K562 (cell line): ENCODE data around the gene FBRS. TPM values are rescaled to one million over a fixed set of nuclear protein-coding genes. Genes with fewer than 3 reads are reported as not detected.
A peak's percentile ranks its signal among the peaks of the same experiment; 100 is the strongest.

Source experiments
- C11orf30 ChIP-seq: fragments of 450-650 bp; IDR thresholded peaks from 2 replicates; pipeline ENCODE4 v1.6.1; 2016; ENCODE audit warnings: low read depth, mild to moderate bottlenecking
- EP300 ChIP-seq: IDR thresholded peaks from 2 replicates; pipeline ENCODE4 v1.6.1; 2012; ENCODE audit warnings: low read length, improper control_type of control experiment
- GABPA ChIP-seq: fragments of 200-800 bp; sonication (Bioruptor generic); conservative IDR thresholded peaks from 2 replicates; pipeline ENCODE4 v1.6.1; 2016; ENCODE audit warnings: low read depth, missing genetic modification characterization, missing compliant biosample characterization
- HMGN3 ChIP-seq: IDR thresholded peaks from 2 replicates; pipeline ENCODE4 v1.6.1; 2011; ENCODE audit warnings: borderline replicate concordance, low read depth, mild to moderate bottlenecking, mixed read lengths, low read length; ENCODE audit not compliant: insufficient read length; ENCODE audit errors: extremely low read depth
- HNRNPLL ChIP-seq: fragments of 200-400 bp; formaldehyde crosslinking; IDR thresholded peaks from 2 replicates; pipeline ENCODE4 v1.6.1; 2017; ENCODE audit warnings: low read length, low read depth, mild to moderate bottlenecking; ENCODE audit not compliant: poor library complexity, severe bottlenecking
- MEF2A ChIP-seq: IDR thresholded peaks from 2 replicates; pipeline ENCODE4 v1.6.1; 2011; ENCODE audit warnings: low read depth, mild to moderate bottlenecking, low read length, moderate library complexity; ENCODE audit not compliant: control insufficient read depth
- MTA2 ChIP-seq: fragments of 450-650 bp; IDR thresholded peaks from 2 replicates; pipeline ENCODE4 v1.6.1; 2016; ENCODE audit warnings: low read depth
- NBN ChIP-seq: fragments of 450-650 bp; IDR thresholded peaks from 2 replicates; pipeline ENCODE4 v1.6.1; 2016; ENCODE audit warnings: low read depth, mild to moderate bottlenecking
- NCOA1 ChIP-seq: fragments of 450-650 bp; IDR thresholded peaks from 2 replicates; pipeline ENCODE4 v1.6.1; 2016; ENCODE audit warnings: low read depth
- NCOR1 ChIP-seq: fragments of 450-650 bp; IDR thresholded peaks from 2 replicates; pipeline ENCODE4 v1.6.1; 2016; ENCODE audit warnings: mild to moderate bottlenecking, moderate library complexity
- NR2C2 ChIP-seq, 2 experiments: fragments of 200-800 bp in 1 of 2; sonication (Bioruptor generic) in 1 of 2; sonication (generic) in 1 of 2; formaldehyde crosslinking in 1 of 2; IDR thresholded peaks; 2 replicates each; pipeline versions ENCODE4 v1.6.1 to v1.8.0; 2016 to 2022; ENCODE audit warnings: mild to moderate bottlenecking in 1 of 2, missing compliant biosample characterization in 1 of 2, missing genetic modification characterization in 1 of 2, missing genetic modification reagents in 1 of 2
- PRMT5 ChIP-seq: sonication (generic); formaldehyde crosslinking; IDR thresholded peaks from 2 replicates; pipeline ENCODE4 v1.5.0; 2020; ENCODE audit warnings: missing genetic modification reagents
- RAD51 ChIP-seq: fragments of 450-650 bp; IDR thresholded peaks from 2 replicates; pipeline ENCODE4 v1.7.1; 2016; ENCODE audit warnings: low read depth, mild to moderate bottlenecking, borderline replicate concordance
- SMC3 ChIP-seq: conservative IDR thresholded peaks from 2 replicates; pipeline ENCODE4 v1.6.1; 2011; ENCODE audit warnings: low read depth, low read length, improper control_type of control experiment; ENCODE audit not compliant: insufficient read depth
- SPI1 ChIP-seq: IDR thresholded peaks from 2 replicates; pipeline ENCODE4 v1.6.1; 2011; ENCODE audit warnings: low read depth, low read length, control low read depth, borderline replicate concordance
- STAT5B ChIP-seq: fragments of 250-450 bp; sonication (Bioruptor Pico); IDR thresholded peaks from 2 replicates; pipeline ENCODE4 v1.8.0; 2021; ENCODE audit warnings: mild to moderate bottlenecking, inconsistent platforms
- TRIM28 ChIP-seq: fragments of 450-650 bp; IDR thresholded peaks from 2 replicates; pipeline ENCODE4 v1.6.1; 2017
- U2AF1 ChIP-seq: fragments of 200-400 bp; formaldehyde crosslinking; optimal IDR thresholded peaks from 2 replicates; pipeline ENCODE3; 2017; ENCODE audit warnings: mild to moderate bottlenecking, low read depth, low read length, moderate library complexity
- XRCC4 ChIP-seq: IDR thresholded peaks from one replicate; pipeline ENCODE4 v1.6.1; 2011; ENCODE audit not compliant: insufficient read depth, insufficient read length; ENCODE audit errors: extremely low read depth
- ZNF174 ChIP-seq: fragments of 250-450 bp; sonication (Bioruptor Pico); IDR thresholded peaks from 2 replicates; pipeline ENCODE4 v1.4.0; 2020; ENCODE audit warnings: mild to moderate bottlenecking
- ZNF175 ChIP-seq: fragments of 200-800 bp; sonication (Bioruptor generic); IDR thresholded peaks from 2 replicates; pipeline ENCODE4 v1.6.1; 2016; ENCODE audit warnings: low read depth, mild to moderate bottlenecking, missing genetic modification characterization, missing compliant biosample characterization
- ZNF224 ChIP-seq: sonication (generic); formaldehyde crosslinking; IDR thresholded peaks from 2 replicates; pipeline ENCODE4 v1.8.0; 2022; ENCODE audit warnings: mild to moderate bottlenecking, missing genetic modification reagents
- ZNF644 ChIP-seq: fragments of 200-800 bp; sonication (Bioruptor generic); IDR thresholded peaks from 2 replicates; pipeline ENCODE4 v1.6.1; 2016; ENCODE audit warnings: low read depth, missing genetic modification characterization, missing compliant biosample characterization
- ZNF830 ChIP-seq: fragments of 250-450 bp; sonication (Bioruptor Pico); IDR thresholded peaks from 2 replicates; pipeline ENCODE4 v1.5.0; 2021; ENCODE audit warnings: mild to moderate bottlenecking
- polyA plus RNA-seq, 8 experiments: library from polyadenylated mRNA; depleted of rRNA in 4 of 8; stranded (reverse) in 5 of 8; unstranded in 3 of 8; fragments of >200 nt; fragmentation: Nextera tagmentation in 2 of 8; fragmentation: Illumina TruSeq in 1 of 8; extraction: Ambion mirVana in 2 of 8; extraction: Trizol in 1 of 8; gene quantifications; 2 replicates each; pipeline versions ENCODE4 v1.2.1 to v1.2.3, GENCODE V29; 2011 to 2014; ENCODE audit warnings: inconsistent platforms in 1 of 8, missing spikeins in 1 of 8
- total RNA-seq, 7 experiments: library from RNA; depleted of rRNA in 6 of 7; stranded (reverse); fragments of >200 nt in 6 of 7; fragmentation: Illumina TruSeq in 2 of 7; extraction: Trizol in 2 of 7; gene quantifications; 2 replicates each; pipeline versions ENCODE4 v1.2.1 to v1.2.3, GENCODE V29; 2011 to 2021; ENCODE audit warnings: low replicate concordance in 1 of 7
- TF ChIP-seq, protein P1 (sequence below): IDR thresholded peaks from 2 replicates; pipeline ENCODE4 v1.6.1; 2011; ENCODE audit warnings: borderline replicate concordance, low read depth, mild to moderate bottlenecking, moderate library complexity, low read length; ENCODE audit not compliant: insufficient read depth, poor library complexity, severe bottlenecking
- TF ChIP-seq, protein P2 (sequence below), 2 experiments: fragments of 450-650 bp in 1 of 2; sonication (generic) in 1 of 2; formaldehyde crosslinking in 1 of 2; IDR thresholded peaks in 1 of 2; conservative IDR thresholded peaks in 1 of 2; 2 replicates each; pipeline versions ENCODE4 v1.6.1 to v1.8.1; 2016 to 2023; ENCODE audit warnings: mild to moderate bottlenecking in 2 of 2, moderate library complexity in 2 of 2, inconsistent platforms in 1 of 2, missing genetic modification reagents in 1 of 2

Gene FBRS
- total and polyA plus RNA-seq, 9 of the 15 experiments (the other 6 are each of a cell fraction or from before 2014, with no cell fraction given): 0.32 to 59.5 (median 13.1) TPM

DNA sequence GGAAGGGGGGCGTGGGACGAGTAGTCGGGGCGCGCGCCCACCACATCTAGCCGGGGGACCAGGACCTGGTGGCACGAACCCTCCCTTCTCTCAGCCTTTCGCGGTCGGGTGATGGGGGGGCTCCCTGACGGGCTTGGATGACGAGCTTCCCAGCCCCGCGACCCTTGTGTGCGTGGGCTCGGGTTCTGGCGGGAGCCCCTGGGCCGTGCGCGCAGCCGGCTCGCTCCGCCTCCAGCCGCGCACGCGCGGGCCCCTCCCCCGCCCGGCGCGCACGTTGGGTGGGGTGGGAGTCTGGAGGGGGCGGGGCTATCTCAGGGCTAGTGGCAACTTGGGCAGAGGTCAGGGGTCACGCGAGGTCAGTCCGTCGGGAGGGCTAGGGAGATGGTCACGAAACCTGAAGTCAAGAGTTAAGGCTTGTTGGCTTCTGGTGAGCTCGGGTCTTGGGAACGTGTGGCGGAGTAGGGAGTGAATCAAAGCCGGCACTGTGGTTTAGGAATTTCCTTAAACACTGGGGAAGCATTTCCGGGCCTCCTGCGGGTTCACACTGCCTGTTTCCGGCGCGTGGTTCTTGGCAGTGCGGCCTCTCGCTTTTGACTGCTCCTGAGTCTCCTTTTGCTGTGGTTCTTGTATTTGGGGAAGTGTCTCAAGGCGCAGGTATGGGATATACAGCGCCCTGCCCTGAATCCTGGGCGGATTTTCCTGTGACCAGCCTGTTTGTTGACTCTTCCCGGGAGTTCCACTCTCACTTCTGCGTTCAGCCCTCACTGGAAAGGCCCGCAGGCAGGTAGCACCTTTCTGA, 40.8 kb downstream of the FBRS start, which contains the start of gene SRCAP (continued):
- TF ChIP-seq ZNF174 (CRISPR knock-in tag) (no peak), EP300 (no peak), U2AF1 (peak; percentile 70), GABPA (tag) (peak; percentile 95), ZNF175 (no peak), C11orf30 (peak; percentile 78), MTA2 (peak; percentile 83), RAD51 (no peak), ZNF830 (CRISPR knock-in tag) (no peak), ZNF644 (tag) (no peak), ZNF224 (no peak), NR2C2 (CRISPR knock-in tag; IDR thresholded peaks at IDR 0.05) (peak; percentile 96), NR2C2 (tag; IDR thresholded peaks at IDR 0.05) (peak; percentile 99), MEF2A (no peak), XRCC4 (no peak), NCOA1 (peak; percentile 73), HMGN3 (peak; percentile 23), SMC3 (no peak), HNRNPLL (peak; percentile 21), SPI1 (peak; percentile 71; the same call in 1 of the 2 replicates), NCOR1 (peak; percentile 74), TRIM28 (no peak), STAT5B (CRISPR knock-in tag) (no peak), NBN (no peak), PRMT5 (no peak)
- TF ChIP-seq, protein P1, sequence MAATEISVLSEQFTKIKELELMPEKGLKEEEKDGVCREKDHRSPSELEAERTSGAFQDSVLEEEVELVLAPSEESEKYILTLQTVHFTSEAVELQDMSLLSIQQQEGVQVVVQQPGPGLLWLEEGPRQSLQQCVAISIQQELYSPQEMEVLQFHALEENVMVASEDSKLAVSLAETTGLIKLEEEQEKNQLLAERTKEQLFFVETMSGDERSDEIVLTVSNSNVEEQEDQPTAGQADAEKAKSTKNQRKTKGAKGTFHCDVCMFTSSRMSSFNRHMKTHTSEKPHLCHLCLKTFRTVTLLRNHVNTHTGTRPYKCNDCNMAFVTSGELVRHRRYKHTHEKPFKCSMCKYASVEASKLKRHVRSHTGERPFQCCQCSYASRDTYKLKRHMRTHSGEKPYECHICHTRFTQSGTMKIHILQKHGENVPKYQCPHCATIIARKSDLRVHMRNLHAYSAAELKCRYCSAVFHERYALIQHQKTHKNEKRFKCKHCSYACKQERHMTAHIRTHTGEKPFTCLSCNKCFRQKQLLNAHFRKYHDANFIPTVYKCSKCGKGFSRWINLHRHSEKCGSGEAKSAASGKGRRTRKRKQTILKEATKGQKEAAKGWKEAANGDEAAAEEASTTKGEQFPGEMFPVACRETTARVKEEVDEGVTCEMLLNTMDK: no peak
- TF ChIP-seq, protein P2, sequence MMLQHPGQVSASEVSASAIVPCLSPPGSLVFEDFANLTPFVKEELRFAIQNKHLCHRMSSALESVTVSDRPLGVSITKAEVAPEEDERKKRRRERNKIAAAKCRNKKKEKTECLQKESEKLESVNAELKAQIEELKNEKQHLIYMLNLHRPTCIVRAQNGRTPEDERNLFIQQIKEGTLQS (IDR thresholded peaks at IDR 0.05): no peak
- TF ChIP-seq, protein P2 (CRISPR knock-in tag; conservative IDR thresholded peaks at IDR 0.05): no peak
